ENCODE results near the gene EPB41L1.

EPB41L1 gene

GRCh38 chr20:36225666-36226065 is 71.1 kb downstream of the EPB41L1 start:
- no CpG with 5 or more reads among the region's 7 CpGs for WGBS (ENCODE audit: extremely low coverage, insufficient coverage, low lambda C conversion rate)
- Histone ChIP-seq H3K56ac (ENCODE audit: low read length) (no peak overlapping the region), H2BK5ac (ENCODE audit: low read length) (no peak overlapping the region), H3K4me2 (ENCODE audit: low read length) (no peak overlapping the region), H3K18ac (ENCODE audit: low read length) (no peak overlapping the region), H4K8ac (ENCODE audit: low read depth, low read length) (no peak overlapping the region), H2BK15ac (replicated peaks; ENCODE audit: low read depth) (no peak overlapping the region), H3K79me1 (ENCODE audit: low read length) (no peaks in the 10 kb centered on the region), H2AK5ac (ENCODE audit: low read length) (no peak overlapping the region), H2BK120ac (ENCODE audit: low read depth, low read length) (no peak overlapping the region), H3K23ac (ENCODE audit: low read length) (no peak overlapping the region), H3K4me1 (ENCODE audit: control insufficient read depth, low read depth, low read length) (no peaks in the 10 kb centered on the region), H4K5ac (ENCODE audit: low read length) (no peak overlapping the region), H3K4me3 (ENCODE audit: low read length) (no peak overlapping the region), H3K27ac (ENCODE audit: low read depth, low read length) (no peak overlapping the region), H3K9ac (ENCODE audit: low read length) (no peak overlapping the region), H3K27me3 (ENCODE audit: insufficient read depth, low read length, poor library complexity) (no peaks in the 10 kb centered on the region), H3K36me3 (ENCODE audit: control insufficient read depth, insufficient read depth, low read length) (no peaks in the 10 kb centered on the region), H3K79me2 (ENCODE audit: control insufficient read depth, insufficient read depth, low read length) (no peaks in the 10 kb centered on the region), H3K4ac (ENCODE audit: low read depth, low read length) (no peak overlapping the region)
- DNase-seq: no peak

- no peak overlapping the region for H4K5ac ChIP-seq (ENCODE audit: low read length)
- H3K79me1 ChIP-seq (ENCODE audit: low read length): no peaks in the 10 kb centered on the region
- H4K8ac ChIP-seq (ENCODE audit: low read depth, low read length): no peak overlapping the region
- H3K27me3 ChIP-seq (ENCODE audit: insufficient read depth, low read length, poor library complexity): no peaks in the 10 kb centered on the region
- no peak overlapping the region for H2BK5ac ChIP-seq (ENCODE audit: low read length)
- H3K36me3 ChIP-seq (ENCODE audit: control insufficient read depth, insufficient read depth, low read length): no peaks in the 10 kb centered on the region
- H3K23ac ChIP-seq (ENCODE audit: low read length): no peak overlapping the region
- H3K4me1 ChIP-seq (ENCODE audit: control insufficient read depth, low read depth, low read length): no peaks in the 10 kb centered on the region
- no peak overlapping the region for H3K9ac ChIP-seq (ENCODE audit: low read length)
- H2AK5ac ChIP-seq (ENCODE audit: low read length): no peak overlapping the region
- H3K4me2 ChIP-seq (ENCODE audit: low read length): no peak overlapping the region
- H3K27ac ChIP-seq (ENCODE audit: low read depth, low read length): no peak overlapping the region
- H3K18ac ChIP-seq (ENCODE audit: low read length): no peak overlapping the region
- no peak overlapping the region for H3K4ac ChIP-seq (ENCODE audit: low read depth, low read length)
- no peak for DNase-seq
- no peak overlapping the region for H3K4me3 ChIP-seq (ENCODE audit: low read length)
- no peak overlapping the region for H2BK15ac ChIP-seq (replicated peaks; ENCODE audit: low read depth)
- no peak overlapping the region for H3K56ac ChIP-seq (ENCODE audit: low read length)
- H3K79me2 ChIP-seq (ENCODE audit: control insufficient read depth, insufficient read depth, low read length): no peaks in the 10 kb centered on the region
- WGBS (ENCODE audit: extremely low coverage, insufficient coverage, low lambda C conversion rate): no CpG with 5 or more reads among the region's 6 CpGs
- no peak overlapping the region for H2BK120ac ChIP-seq (ENCODE audit: low read depth, low read length)
These were observed 74.2 kb downstream of the EPB41L1 start for GRCh38 chr20:36228770-36229169.

- Histone ChIP-seq H2BK120ac (ENCODE audit: low read depth, low read length) (no peak overlapping the region), H3K4me3 (ENCODE audit: low read length) (no peak overlapping the region), H2BK5ac (ENCODE audit: low read length) (no peak overlapping the region), H3K27me3 (ENCODE audit: insufficient read depth, low read length, poor library complexity) (no peaks in the 10 kb centered on the region), H3K18ac (ENCODE audit: low read length) (no peak overlapping the region), H2AK5ac (ENCODE audit: low read length) (no peak overlapping the region), H3K4me2 (ENCODE audit: low read length) (no peak overlapping the region), H3K27ac (ENCODE audit: low read depth, low read length) (no peak overlapping the region), H3K23ac (ENCODE audit: low read length) (no peak overlapping the region), H3K79me1 (ENCODE audit: low read length) (no peaks in the 10 kb centered on the region), H2BK15ac (replicated peaks; ENCODE audit: low read depth) (no peak overlapping the region), H3K79me2 (ENCODE audit: control insufficient read depth, insufficient read depth, low read length) (no peaks in the 10 kb centered on the region), H3K36me3 (ENCODE audit: control insufficient read depth, insufficient read depth, low read length) (no peaks in the 10 kb centered on the region), H3K9ac (ENCODE audit: low read length) (no peak overlapping the region), H3K4ac (ENCODE audit: low read depth, low read length) (no peak overlapping the region), H3K4me1 (ENCODE audit: control insufficient read depth, low read depth, low read length) (no peaks in the 10 kb centered on the region), H4K5ac (ENCODE audit: low read length) (no peak overlapping the region), H3K56ac (ENCODE audit: low read length) (no peak overlapping the region), H4K8ac (ENCODE audit: low read depth, low read length) (no peak overlapping the region)
- no CpG with 5 or more reads among the region's 3 CpGs for WGBS (ENCODE audit: extremely low coverage, insufficient coverage, low lambda C conversion rate)
- DNase-seq: no peak
These were observed 75.5 kb downstream of the EPB41L1 start for GRCh38 chr20:36230019-36230418.

- no peak overlapping the region for H4K5ac ChIP-seq (ENCODE audit: low read length)
- H3K4me1 ChIP-seq (ENCODE audit: control insufficient read depth, low read depth, low read length): no peaks in the 10 kb centered on the region
- H2BK5ac ChIP-seq (ENCODE audit: low read length): no peak overlapping the region
- no peak overlapping the region for H3K27ac ChIP-seq (ENCODE audit: low read depth, low read length)
- no peaks in the 10 kb centered on the region for H3K79me2 ChIP-seq (ENCODE audit: control insufficient read depth, insufficient read depth, low read length)
- H3K36me3 ChIP-seq (ENCODE audit: control insufficient read depth, insufficient read depth, low read length): no peaks in the 10 kb centered on the region
- no peak overlapping the region for H3K18ac ChIP-seq (ENCODE audit: low read length)
- H3K56ac ChIP-seq (ENCODE audit: low read length): no peak overlapping the region
- no peak overlapping the region for H3K4me2 ChIP-seq (ENCODE audit: low read length)
- H3K4me3 ChIP-seq (ENCODE audit: low read length): no peak overlapping the region
- peak; percentile 36 for DNase-seq
- no peaks in the 10 kb centered on the region for H3K27me3 ChIP-seq (ENCODE audit: insufficient read depth, low read length, poor library complexity)
- WGBS (ENCODE audit: extremely low coverage, insufficient coverage, low lambda C conversion rate): no CpG with 5 or more reads among the region's 7 CpGs
- no peak overlapping the region for H2AK5ac ChIP-seq (ENCODE audit: low read length)
- H2BK15ac ChIP-seq (replicated peaks; ENCODE audit: low read depth): no peak overlapping the region
- no peak overlapping the region for H3K9ac ChIP-seq (ENCODE audit: low read length)
- no peak overlapping the region for H3K23ac ChIP-seq (ENCODE audit: low read length)
- H2BK120ac ChIP-seq (ENCODE audit: low read depth, low read length): no peak overlapping the region
- H4K8ac ChIP-seq (ENCODE audit: low read depth, low read length): no peak overlapping the region
- no peak overlapping the region for H3K4ac ChIP-seq (ENCODE audit: low read depth, low read length)
- H3K79me1 ChIP-seq (ENCODE audit: low read length): no peaks in the 10 kb centered on the region
These were observed 76.8 kb downstream of the EPB41L1 start for GRCh38 chr20:36231331-36231730.

- Histone ChIP-seq H3K9ac (ENCODE audit: low read length) (no peak overlapping the region), H3K79me1 (ENCODE audit: low read length) (peaks cover 12% of the 10 kb centered on the region), H3K18ac (ENCODE audit: low read length) (no peak overlapping the region), H3K27ac (ENCODE audit: low read depth, low read length) (no peak overlapping the region), H3K4ac (ENCODE audit: low read depth, low read length) (no peak overlapping the region), H4K8ac (ENCODE audit: low read depth, low read length) (no peak overlapping the region), H3K4me2 (ENCODE audit: low read length) (no peak overlapping the region), H3K36me3 (ENCODE audit: control insufficient read depth, insufficient read depth, low read length) (peaks cover under 1% of the 10 kb centered on the region), H3K56ac (ENCODE audit: low read length) (no peak overlapping the region), H2BK15ac (replicated peaks; ENCODE audit: low read depth) (no peak overlapping the region), H3K27me3 (ENCODE audit: insufficient read depth, low read length, poor library complexity) (no peaks in the 10 kb centered on the region), H4K5ac (ENCODE audit: low read length) (no peak overlapping the region), H2BK120ac (ENCODE audit: low read depth, low read length) (no peak overlapping the region), H3K4me1 (ENCODE audit: control insufficient read depth, low read depth, low read length) (peaks cover 3% of the 10 kb centered on the region), H2AK5ac (ENCODE audit: low read length) (no peak overlapping the region), H2BK5ac (ENCODE audit: low read length) (no peak overlapping the region), H3K79me2 (ENCODE audit: control insufficient read depth, insufficient read depth, low read length) (peaks cover 28% of the 10 kb centered on the region), H3K23ac (ENCODE audit: low read length) (no peak overlapping the region), H3K4me3 (ENCODE audit: low read length) (no peak overlapping the region)
- WGBS (ENCODE audit: extremely low coverage, insufficient coverage, low lambda C conversion rate): no CpG with 5 or more reads among the region's 4 CpGs
- DNase-seq: no peak
These were observed 80.3 kb downstream of the EPB41L1 start for GRCh38 chr20:36234771-36235320.

Data from mesendoderm (in vitro differentiated cells).